HEK293T (cell line): ENCODE results near the gene UBE2O.

ENCODE experiments used
- ARNT ChIP-seq: fragments of 450-650 bp; IDR thresholded peaks from 2 replicates; pipeline ENCODE4 v1.6.1; 2017; ENCODE audit warnings: mild to moderate bottlenecking
- FOXK2 ChIP-seq: fragments of 450-650 bp; IDR thresholded peaks from 2 replicates; pipeline ENCODE4 v1.6.1; 2016; ENCODE audit warnings: mild to moderate bottlenecking
- FOXM1 ChIP-seq: fragments of 450-650 bp; IDR thresholded peaks from 2 replicates; pipeline ENCODE4 v1.6.1; 2017; ENCODE audit warnings: mild to moderate bottlenecking, borderline replicate concordance
- HDGF ChIP-seq: fragments of 450-650 bp; IDR thresholded peaks from 2 replicates; pipeline ENCODE4 v1.6.1; 2017; ENCODE audit warnings: antibody characterized with exemption, borderline replicate concordance
- NFRKB ChIP-seq: fragments of 450-650 bp; IDR thresholded peaks from 2 replicates; pipeline ENCODE4 v1.6.1; 2016; ENCODE audit warnings: mild to moderate bottlenecking, moderate library complexity
- PKNOX1 ChIP-seq: fragments of 450-650 bp; IDR thresholded peaks from 2 replicates; pipeline ENCODE4 v1.6.1; 2016
- SP1 ChIP-seq: fragments of 450-650 bp; IDR thresholded peaks from 2 replicates; pipeline ENCODE4 v1.6.1; 2017
- TARDBP ChIP-seq: fragments of 450-650 bp; IDR thresholded peaks from 2 replicates; pipeline ENCODE4 v1.6.1; 2016

- no peak for TF ChIP-seq ARNT
- TF ChIP-seq PKNOX1: no peak
- no peak for TF ChIP-seq FOXM1
- no peak for TF ChIP-seq SP1
- TF ChIP-seq NFRKB: no peak
- TF ChIP-seq TARDBP: no peak
- TF ChIP-seq FOXK2: no peak
- no peak for TF ChIP-seq HDGF
Observed at GRCh38 chr17:76411247-76411646, 41.7 kb downstream of the UBE2O start.
